ACHN (cell line): ENCODE results near the gene TMEM79.
"Not testable (repeated sequence)": the region's sequence is repeated elsewhere in the genome, so short reads cannot be mapped to it uniquely, and the experiment has no call there.

Experiments used
- DNase-seq: peaks from one replicate; pipeline ENCODE4 v3.0.0-alpha.2; 2015
- in situ Hi-C: cut with HindIII; loops from 2 replicates; pipeline ENCODE4 v1.10.0; 2017; ENCODE audit warnings: low sequenced_read_pairs, low pct_ligation_motif_present, low pct_unique_long_range_greater_than_20kb

Gene TMEM79

DNA sequence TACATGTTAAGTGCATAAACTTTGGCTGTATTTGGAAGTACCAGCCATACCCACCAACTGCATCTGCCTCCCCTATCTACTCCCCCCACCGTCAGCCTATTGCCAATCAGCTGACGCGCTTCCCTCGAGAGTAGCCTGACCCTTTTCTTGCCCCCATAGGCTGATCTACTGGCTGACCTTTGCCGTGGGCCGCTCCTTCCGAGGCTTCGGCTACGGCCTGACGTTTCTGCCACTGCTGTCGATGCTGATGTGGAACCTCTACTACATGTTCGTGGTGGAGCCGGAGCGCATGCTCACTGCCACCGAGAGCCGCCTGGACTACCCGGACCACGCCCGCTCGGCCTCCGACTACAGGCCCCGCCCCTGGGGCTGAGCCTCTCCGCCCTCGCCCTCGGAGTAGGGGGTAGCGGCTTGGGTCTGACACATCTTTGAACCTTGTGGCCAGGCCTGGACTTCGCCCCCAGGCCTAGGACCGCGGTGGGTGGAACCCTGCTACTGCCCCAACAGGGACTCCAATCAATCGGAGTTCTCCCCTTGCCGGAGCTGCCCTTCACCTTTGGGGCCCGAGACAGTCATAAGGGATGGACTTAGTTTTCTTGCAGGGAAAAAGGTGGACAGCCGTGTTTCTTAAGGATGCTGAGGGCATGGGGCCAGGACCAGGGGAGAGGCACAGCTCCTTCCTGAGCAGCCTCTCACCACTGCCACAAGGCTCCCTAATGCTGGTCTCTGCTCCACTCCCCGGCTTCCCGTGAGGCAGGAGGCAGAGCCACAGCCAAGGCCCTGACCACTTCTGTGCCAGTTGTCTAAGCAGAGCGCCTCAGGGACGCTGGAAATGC lies 7.3 kb downstream of the TMEM79 start:
- in situ Hi-C loops = no loop called here
- peak; percentile 87 for DNase-seq

GRCh38 chr1:156293098-156293434 lies 8.9 kb downstream of the TMEM79 start:
- in situ Hi-C loops = no loop called here
- no peak for DNase-seq

- in situ Hi-C loops = no loop called here
- DNase-seq = no peak
Observed at GRCh38 chr1:156293895-156294294, 9.8 kb downstream of the TMEM79 start.

DNA sequence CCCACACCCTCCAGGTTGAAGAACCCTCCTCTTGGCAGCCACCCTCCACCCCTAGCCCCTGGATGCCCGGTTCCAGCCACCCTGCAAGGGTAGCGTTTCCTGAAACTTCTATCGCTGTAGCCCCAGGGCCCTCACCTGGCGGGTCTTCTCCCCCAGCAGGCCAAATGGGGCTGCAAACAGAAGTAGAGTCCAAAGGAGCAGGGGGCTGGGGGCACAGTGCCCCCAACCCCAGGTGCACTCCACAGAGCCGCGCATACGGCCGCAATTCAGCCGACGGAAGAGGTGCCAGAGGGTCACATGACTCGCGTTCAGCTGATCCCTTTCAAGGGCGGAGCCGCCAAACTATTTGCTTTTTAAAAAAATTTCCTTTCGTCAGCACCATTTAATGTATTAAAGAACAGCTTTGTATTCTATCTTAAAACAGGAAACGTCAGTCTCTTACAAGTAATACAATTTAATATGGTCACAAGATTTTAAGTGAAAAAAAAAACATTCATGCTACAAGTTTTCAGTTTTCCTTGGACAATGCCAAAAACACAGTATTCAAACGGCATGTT lies 11.3 kb downstream of the TMEM79 start, which contains the start of gene GLMP:
Gene GLMP, minus strand, starts transcription at position 289 of the 557 bp plus-strand sequence. Its CDS starts 34 bp downstream, at position 255.
- peak; percentile 58 for DNase-seq
- in situ Hi-C loops = no loop called here

- DNase-seq = no peak
- in situ Hi-C loops = no loop called here
Observed at GRCh38 chr1:156298852-156299357, 14.8 kb downstream of the TMEM79 start, which contains the start of gene VHLL. TSS of gene VHLL (minus strand) at chr1:156299307. CDS start at chr1:156299189, 118 bp downstream.

DNA sequence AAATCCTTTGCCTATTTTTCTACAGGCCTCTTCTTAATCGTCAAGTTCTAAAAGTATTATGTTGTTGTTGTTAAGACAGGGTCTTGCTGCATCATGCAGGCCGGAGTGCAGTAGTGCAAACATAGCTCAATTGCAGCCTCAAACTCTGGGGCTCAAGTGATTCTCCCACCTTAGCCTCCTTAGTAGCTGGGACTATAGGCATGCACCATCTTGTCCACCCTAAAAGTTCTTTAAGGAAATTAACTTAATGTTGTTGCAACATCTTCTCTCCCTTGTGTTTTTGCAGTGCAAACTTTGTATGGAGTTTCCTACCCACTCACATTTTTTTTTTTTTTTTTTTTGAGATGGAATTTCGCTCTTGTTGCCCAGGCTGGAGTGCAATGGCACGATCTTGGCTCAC lies 19.1 kb downstream of the TMEM79 start:
- in situ Hi-C loops = no loop called here
- no peak for DNase-seq

GRCh38 chr1:156305215-156305614 lies 21.1 kb downstream of the TMEM79 start:
- in situ Hi-C loops = no loop called here
- DNase-seq = no peak

DNA sequence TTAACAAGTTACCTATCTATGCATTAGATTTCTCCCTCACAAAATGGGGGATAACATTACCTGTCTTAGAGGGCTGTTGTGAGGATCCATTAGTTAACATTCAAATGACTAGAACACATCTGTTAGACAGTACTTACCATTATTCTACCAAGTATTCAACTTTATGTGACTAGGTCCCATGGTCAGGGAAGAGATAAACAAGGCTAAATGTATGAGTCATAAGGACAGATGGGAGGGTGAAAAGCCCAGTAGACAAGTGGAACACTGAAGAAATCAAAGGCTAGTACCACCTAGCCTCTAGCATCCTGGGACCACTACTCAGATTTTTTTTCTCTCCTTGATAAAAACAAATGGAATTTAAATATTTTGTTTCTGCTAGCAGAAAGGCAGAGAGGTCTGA lies 24.0 kb downstream of the TMEM79 start:
- no peak for DNase-seq
- in situ Hi-C loops = no loop called here

DNA sequence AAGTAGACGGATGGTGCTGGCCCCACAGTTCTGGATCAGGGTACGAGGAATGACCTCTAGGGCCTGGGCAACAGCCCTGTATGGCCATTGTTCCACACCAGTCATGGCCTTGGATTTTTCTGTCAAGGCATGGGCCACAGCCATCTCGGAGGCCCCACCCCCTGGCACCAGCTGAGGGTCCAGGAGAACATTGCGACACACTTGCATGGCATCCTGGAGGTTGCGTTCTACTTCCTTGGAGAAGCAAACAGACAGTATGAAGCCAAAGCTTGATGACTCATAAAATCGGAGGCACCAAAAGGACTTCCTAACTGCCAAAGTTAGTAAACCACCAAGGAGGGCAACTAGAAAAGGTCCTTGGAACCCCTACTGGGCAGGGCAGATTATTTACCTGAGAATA lies 26.8 kb downstream of the TMEM79 start:
- no peak for DNase-seq
- in situ Hi-C loops = no loop called here

- in situ Hi-C loops = no loop called here
- no peak for DNase-seq
Observed at GRCh38 chr1:156316909-156317308, 32.8 kb downstream of the TMEM79 start.

DNA sequence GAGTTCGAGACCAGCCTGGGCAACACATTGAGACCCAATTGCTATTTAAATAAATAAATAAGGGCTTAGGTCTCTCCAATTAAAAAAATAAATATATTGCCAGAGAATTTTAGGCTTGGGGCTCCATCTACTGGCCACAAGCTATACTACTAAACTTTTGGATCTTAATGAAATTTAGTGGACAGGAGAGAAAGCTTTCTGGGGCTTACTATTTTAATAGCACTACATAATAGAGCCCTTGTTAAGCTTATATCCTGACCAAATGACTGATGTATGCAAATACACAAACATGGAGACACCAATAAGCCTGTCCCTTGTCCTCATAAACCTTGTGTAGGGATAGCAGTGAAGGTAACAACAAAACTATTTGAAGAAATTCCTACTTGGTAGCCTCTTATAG lies 35.5 kb downstream of the TMEM79 start:
- in situ Hi-C loops = no loop called here
- DNase-seq = peak; percentile 38

GRCh38 chr1:156320560-156320959 lies 36.4 kb downstream of the TMEM79 start:
- no peak for DNase-seq
- in situ Hi-C loops = no loop called here

DNA sequence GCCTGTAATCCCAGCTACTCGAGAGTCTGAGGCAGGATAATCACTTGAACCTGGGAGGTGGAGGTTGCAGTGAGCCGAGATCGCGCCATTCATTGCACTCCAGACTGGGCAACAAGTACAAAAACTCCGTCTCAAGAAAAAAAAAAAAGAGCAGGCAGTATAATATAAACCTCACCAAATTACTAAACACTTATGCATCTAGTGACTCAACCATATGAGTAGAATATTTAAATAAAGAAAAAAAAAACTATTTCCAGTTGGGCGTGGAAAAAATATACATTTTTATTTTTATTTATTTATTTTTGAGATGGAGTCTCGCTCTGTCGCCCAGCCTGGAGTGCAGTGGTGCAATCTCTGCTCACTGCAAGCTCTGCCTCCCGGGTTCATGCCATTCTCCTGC lies 39.1 kb downstream of the TMEM79 start:
- in situ Hi-C loops, DNase-seq: not testable (repeated sequence)

- in situ Hi-C loops = no loop called here
- no peak for DNase-seq
Observed at GRCh38 chr1:156336242-156336641, 52.1 kb downstream of the TMEM79 start.

DNA sequence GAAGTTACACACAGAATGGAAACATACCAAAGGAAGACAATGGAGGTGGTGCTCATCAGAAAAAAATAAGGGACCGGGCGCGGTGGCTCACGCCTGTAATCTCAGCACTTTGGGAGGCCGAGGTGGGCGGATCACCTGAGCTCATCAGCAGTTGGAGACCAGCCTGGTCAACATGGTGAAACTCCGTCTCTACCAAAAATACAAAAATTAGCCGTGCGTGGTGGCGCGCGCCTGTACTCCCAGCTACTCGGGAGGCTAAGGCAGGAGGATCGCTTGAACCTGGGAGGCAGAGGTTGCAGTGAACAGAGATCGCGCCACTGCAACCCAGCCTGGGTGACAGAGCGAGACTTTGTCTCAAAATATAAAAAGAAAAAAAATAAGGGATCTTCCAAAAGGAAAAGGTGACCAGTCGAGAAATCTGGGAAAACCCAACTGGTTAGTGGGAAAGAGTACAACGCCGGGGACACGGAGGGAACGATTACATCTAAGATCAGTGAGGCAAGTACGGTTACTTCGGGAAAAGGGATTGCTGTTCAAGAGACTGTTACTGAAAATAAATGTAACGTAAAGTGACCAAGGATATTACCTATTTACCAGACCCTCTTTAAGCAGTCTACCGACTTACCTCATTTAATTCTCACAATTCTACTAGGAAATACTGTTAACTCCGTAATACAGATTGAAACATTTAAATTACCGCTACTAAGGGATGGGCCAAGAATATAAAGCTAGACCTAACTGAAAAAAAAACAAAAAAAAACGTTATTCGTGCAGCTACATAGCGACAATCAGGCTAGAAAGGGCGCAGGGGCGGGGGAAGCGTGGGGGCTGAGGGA lies 53.1 kb downstream of the TMEM79 start:
- in situ Hi-C loops = no loop called here
- peak; percentile 9 for DNase-seq

GRCh38 chr1:156337888-156338179 lies 53.7 kb downstream of the TMEM79 start:
- in situ Hi-C loops = no loop called here
- DNase-seq = no peak

GRCh38 chr1:156338180-156338976 lies 54.3 kb downstream of the TMEM79 start, which contains the start of the genes CCT3 and TSACC:
TSS of gene CCT3 (minus strand) at chr1:156338292. CDS start at chr1:156338184, 108 bp downstream.
TSS of gene TSACC (plus strand) at chr1:156338526. CDS start at chr1:156339758, 1,232 bp downstream.
- peak; percentile 99 for DNase-seq
- in situ Hi-C loops = no loop called here
